NK-92 treated with Interleukin-12 subunit alpha and Interleukin-12 subunit beta, amount 100 ng/mL, for 24 hours (cell line): Measurements from ENCODE around the gene FNDC8.
"Not testable (repeated sequence)": the region's sequence is repeated elsewhere in the genome, so short reads cannot be mapped to it uniquely, and the experiment has no call there.

ENCODE experiments used
- DNase-seq: peaks from one replicate; lab custom pipeline; 2025; lab: John Stamatoyannopoulos, UW

Gene FNDC8

DNA sequence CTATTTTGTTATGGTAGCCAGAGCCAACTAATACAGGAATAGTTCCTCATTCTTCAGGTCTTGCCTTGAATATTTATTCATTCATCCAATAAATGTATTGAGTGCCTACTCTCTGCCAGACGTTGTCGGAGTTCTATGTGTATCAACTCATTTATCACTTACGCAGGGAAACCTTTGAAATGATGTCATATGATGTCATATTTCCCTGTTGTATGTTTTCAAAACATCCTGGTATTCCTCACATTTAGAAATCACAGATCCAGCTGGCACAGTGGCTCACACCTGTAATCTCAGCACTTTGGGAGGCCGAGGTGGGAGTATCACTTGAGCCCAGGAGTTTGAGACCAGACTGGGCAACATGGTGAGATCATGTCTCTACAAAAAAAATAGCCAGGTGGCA, 23.4 kb downstream of the FNDC8 start:
- DNase-seq = no peak

DNA sequence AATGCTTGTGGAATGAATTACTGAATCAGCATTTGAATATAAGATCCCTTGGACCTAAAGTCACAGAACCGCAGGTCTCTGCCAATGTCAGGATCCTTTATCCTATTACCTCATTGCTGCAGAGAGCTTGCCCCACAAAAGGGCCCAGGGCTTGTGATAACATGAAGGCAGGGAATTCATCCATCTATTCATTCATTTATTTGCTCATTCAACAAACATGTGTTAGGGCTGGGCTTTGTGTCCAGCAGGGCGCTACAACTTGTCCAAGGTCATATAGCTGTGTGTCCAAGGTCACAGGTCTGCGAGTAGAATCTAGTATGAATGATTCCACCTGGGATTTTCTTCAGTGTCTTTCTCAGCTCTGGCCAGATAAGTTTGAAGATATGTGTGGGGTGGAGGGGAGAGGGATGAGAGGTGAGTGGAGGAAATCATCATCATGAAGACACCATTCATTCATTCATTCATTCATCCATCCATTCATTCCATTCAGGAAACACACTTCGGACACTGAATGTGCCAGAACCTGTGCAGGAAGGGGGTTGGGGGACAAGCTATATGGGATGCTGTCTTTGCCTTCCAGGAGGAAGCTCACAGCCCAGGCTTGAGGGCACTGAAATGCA, 24.9 kb downstream of the FNDC8 start:
- no peak for DNase-seq

DNA sequence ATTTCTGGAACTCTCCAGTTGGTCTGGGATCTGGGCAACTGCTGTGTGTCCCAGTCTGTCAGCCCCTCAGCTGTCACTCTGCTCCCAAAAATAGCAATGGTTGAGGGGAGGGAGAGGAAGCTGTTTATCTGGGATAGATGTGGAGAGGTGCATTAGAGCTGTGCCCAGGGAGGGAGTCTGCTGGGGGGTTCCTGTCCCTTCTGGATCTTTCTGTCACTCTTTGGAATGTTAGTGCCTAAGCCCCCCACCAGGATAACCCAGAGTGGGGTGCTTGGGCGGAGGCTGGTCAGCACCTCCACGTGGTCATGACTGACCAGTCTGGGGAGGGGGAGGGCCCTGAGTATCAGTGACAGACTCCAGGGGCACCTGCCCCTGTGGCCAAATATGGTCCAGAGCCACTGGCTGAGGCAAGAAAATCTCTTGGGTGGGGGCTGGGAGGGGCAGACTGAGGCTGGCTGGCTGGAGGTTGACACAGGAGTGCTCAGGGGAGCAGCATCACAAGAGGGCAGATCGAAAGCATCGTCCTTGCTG, 26.0 kb downstream of the FNDC8 start, which contains the start of gene UNC45B:
TSS of gene UNC45B (plus strand) at position 443 of the 531 bp plus-strand sequence. CDS start 447 bp downstream, outside the sequence.
- no peak for DNase-seq

DNA sequence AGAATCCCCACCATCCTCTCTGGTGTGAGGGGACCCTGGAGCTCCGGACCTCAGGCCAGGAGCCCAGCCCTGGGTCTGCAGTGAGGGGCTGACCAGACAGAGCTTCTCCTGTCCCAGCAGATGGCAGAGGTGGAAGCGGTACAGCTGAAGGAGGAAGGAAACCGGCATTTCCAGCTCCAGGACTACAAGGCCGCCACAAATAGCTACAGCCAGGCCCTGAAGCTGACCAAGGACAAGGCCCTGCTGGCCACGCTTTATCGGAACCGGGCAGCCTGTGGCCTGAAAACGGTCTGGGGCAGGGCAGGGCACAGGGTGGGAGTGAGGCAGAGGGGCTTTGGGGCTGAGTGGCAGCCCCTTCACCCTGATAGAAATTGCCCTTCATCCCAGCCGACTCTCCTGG, 26.7 kb downstream of the FNDC8 start:
- DNase-seq = no peak

DNA sequence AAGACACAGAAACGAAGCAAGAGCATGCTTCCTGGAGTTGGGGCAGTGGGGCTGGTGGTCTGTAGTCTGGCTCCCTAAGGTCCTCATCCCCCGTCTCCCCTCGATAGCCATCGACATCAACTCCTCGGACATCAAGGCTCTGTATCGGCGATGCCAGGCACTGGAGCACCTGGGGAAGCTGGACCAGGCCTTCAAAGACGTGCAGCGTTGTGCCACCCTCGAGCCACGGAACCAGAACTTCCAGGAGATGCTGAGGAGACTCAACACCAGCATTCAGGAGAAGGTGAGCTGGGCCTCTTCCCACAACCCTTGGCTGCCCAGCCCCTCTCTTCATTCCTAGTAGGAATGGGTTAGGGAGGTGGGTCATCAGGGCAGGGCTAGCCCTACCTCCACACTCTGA, 28.5 kb downstream of the FNDC8 start:
- no peak for DNase-seq

DNA sequence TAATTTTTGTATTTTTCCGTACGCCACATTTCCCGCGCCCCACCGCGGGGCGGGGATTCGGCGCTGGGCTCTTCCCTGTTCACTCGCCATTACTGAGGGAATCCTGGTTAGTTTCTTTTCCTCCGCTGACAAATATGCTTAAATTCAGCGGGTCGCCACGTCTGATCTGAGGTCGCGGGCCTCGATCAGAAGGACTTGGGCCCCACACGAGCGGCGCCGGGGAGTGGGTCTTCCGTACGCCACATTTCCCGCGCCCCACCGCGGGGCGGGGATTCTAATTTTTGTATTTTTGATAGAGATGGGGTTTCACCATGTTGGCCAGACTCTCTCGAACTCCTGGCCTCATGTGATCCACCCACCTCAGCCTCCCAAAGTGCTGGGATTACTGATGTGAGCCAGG, 29.7 kb downstream of the FNDC8 start:
- not testable (repeated sequence) for DNase-seq

DNA sequence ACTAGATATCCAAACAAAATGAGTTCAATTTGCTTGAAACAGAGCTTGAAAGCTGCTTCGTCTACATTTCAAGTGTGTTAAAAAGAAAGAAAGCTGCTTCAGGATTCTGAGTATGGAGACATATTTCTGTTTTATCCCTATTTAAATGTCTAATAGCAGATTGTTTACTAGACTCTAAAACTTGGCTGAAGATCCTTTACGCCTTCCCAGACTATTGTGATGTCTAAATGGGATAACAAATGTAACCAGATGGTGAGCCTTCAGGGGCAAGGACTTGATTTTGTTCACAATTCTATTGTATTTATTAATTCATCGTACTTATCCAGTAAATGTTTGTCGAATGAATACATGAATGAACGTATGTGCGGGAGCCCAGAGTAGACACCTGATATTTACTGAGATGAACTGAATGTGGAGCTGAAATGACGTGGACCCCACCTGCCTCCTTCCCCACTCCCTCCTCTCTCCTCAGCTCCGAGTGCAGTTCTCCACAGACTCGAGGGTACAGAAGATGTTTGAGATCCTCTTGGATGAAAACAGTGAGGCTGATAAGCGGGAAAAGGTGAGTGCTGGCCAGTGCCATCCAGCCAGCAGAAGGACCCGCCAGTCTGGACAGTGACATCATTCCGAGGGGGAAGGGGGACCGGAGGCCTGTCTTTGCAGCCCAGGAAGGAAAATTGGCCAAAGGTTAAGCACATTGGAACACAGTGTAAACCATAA, 31.2 kb downstream of the FNDC8 start:
- no peak for DNase-seq

DNA sequence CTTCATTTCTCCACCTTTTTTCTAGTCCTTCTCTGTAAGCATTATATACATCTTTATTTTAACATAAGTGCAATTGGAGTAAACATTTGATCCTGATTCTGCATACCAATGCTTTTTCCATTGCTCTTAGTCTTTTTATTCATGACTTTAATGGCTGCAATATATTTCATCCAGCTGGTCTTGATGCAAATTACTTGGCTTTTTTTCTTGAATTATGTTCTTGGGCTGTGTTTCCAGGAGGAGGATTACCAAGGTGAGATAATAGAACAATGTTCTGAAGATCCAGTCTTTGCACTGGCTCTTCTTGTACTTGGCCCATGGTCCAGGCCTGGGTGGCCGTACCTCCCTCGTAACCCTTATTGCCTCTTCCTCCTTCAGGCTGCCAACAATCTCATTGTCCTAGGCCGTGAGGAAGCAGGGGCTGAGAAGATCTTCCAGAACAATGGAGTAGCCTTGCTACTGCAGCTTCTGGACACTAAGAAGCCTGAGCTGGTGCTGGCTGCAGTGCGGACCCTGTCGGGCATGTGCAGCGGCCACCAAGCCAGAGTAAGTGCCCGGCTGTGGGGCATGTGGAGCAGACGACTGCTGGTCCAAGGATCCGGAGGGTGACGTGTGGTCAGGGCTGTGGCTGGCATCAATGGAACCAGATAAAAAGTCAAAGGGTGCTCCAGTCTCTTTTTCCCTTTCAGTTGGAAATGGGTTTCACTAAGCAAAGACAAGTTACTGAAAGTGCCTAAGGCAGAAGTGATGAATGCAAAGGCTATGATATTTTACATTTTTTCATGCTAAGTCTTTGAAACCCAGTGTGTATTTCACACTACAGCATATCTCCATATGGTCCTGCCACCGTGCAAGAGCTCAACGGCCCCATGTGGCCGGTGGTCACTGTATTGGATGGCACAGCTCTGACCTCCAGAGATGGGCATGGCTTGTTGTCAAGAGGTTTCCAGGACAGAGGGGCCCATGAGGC, 33.1 kb downstream of the FNDC8 start:
- no peak for DNase-seq

DNA sequence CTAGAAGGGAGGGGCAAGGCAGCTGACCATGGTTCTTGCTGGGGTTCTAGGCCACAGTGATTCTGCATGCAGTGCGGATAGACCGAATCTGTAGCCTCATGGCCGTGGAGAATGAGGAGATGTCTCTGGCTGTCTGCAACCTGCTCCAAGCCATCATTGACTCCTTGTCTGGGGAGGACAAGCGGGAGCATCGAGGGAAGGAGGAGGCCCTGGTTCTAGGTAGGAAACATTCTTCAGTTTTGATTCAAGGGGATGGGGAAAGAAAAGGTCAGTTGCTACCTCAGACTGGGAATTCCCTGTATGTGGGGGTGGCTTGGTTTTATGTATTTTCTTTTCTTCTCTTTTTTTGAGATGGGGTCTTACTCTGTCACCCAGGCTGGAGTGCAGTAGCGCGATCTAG, 33.8 kb downstream of the FNDC8 start:
- no peak for DNase-seq

DNA sequence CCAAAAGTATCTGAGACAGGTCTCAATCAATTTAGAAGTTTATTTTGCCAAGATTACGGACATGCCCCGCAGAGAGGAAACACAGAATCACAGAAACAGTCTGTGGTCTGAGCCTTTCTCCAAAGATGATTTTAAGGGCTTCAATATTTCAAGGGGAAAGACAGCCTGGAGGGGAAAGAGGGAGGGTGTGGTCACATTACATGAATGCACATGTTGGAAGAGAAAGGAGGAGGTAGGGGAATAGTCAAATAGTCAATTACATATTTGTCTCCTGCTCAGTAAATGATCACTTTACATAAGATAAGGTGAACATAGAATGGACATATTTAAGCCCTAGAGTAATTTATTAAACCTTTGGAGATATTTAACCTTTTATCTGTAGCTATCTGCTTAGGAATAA, 38.5 kb downstream of the FNDC8 start:
- no peak for DNase-seq

DNA sequence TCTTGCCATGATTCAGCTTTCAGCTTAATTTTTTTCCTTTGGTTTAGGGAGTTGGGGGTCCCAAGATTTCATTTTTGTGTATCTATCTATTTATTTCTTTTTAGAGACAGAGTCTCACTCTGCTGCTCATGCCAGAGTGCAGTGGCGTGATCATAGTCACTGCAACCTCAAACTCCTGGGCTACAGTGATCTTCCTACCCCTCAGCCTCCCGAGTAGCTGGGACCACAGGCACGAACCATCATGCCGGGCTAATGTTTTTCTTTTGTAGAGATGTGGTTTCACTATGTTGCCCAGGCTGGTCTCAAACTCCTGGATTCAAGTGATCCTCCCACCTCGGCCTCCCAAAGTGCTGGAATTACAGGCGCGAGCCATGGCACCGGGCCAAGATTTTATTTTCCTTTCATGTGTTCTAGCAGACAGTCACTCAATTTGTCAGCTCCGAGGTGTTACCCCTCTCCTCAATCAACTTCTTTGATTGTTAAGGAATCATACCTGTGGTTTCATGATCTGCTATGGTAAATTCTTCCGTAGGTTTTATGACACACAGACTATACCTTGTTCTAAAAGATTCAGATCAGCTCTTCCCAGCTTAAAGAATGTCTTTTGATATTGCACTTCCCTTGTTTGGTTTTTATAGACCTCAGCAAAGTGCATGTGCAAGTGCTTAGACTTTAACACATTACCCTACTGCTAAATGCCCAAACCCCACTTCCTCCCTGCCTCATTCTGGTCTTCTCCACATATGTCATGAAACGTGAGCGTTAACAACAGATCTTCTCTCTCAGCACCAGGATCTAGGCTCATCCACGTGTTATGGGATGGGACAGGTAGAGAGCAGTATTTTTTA, 39.2 kb downstream of the FNDC8 start:
- DNase-seq = peak; percentile 45

DNA sequence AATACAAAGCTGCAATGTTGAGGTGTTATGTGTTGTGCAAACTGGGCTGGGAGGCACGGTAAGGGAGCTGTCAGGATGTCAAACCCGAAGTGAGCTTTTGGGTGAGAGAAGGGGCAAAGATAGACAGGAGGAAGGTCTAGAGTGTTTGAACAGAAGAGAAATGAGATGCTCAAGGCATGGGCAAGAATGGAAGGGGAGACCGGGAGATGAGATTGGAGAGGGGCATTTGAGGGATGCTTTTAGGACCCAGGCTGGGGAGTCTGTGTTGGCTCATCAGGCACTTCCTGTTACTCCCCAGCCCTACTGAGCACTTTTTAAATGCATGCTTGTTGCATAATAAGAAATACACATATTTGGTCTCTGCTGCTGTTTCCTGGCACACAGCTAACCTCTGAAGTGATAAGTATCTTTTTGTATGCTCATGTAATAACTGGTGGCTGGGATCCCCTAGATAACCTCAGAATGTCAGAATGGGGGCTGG, 39.9 kb downstream of the FNDC8 start:
- DNase-seq = peak; percentile 59

DNA sequence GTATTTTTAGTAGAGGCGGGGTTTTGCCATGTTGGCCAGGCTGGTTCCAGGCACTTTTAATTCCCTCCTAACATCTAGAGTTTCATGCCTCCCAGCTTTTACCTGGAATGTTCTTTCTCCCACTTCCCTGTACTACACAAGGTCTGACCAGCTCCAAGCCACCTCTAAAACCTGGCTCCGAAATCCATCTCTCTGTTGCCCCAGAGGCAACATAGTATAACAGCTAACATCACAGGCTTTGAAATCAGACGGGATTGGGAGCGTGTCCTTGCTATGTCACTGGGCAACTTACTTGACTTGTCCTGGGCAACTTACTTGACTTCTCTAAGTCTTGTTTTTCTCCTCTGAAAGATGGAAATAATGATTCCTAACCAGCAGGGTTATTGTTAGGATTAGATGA, 41.3 kb downstream of the FNDC8 start:
- no peak for DNase-seq

DNA sequence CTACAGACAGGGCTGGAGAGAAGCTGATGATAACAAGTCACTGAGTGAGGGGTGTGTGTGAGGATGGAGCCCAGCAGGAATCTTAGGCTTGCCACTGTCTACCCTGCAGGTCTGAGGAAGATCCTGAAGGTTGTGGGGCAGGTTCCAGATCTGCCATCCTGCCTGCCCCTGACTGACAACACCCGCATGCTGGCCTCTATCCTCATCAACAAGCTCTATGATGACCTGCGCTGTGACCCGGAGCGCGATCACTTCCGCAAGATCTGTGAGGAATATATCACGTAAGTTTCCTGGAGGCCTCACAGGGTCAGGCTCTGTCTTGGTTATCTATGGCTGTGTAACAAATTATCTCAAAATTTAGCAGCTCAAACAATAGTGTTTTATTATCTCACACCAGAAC, 42.5 kb downstream of the FNDC8 start:
- DNase-seq = no peak

DNA sequence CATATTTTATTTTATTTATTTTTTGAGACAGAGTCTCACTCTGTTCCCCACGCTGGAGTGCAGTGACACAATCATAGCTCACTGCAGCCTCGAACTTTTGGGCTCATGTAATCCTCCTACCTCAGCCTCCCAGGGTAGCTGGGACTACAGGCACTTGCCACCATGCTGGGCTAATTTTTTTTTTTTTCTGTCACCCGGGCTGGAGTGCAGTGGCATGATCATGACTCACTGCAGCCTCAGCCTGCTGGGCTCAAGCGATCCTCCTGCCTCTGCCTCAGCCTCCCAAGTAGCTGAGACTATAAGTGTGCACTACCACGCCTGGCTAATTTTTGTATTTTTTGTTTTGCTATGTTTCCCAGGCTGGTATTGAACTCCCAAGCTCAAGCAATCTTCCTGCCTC, 43.3 kb downstream of the FNDC8 start:
- no peak for DNase-seq

DNA sequence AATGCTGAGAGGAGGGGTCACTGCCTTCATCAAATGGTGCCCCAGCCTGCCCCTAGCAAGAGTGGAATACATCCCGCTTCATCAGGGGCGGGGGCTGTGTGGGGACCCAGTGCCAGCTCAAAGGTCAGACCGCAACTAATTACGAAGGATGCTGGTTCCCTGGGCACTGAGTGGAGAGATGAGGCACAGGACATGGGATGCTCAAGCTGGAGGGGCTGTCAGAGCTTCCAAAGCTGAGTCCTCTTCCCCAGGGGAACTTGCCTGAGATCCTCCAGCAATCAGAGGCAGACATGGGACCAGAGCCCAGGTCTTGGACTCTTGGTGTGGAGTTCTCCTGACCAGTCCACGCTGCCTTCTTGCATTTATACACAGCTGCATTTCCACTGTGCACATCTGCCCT, 45.1 kb downstream of the FNDC8 start:
- no peak for DNase-seq

DNA sequence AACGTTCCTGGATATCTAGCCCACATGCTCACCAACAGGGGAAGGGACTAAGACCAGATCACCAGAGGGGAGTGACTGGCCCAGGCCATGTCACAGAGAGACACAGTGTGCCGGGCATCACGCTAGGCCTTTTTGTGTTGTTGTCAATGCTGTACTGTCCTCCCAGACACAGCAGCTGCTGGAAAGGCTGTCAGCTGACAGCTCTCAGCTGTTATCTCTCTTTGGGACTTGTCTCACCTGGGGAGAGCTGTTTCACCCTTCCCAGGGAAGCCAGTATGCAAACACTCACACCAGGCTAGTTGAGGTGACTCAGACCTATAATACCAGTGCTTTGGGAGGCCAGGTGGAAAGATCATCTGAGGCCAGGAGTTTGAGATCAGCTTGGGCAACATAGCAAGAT, 45.6 kb downstream of the FNDC8 start:
- no peak for DNase-seq

DNA sequence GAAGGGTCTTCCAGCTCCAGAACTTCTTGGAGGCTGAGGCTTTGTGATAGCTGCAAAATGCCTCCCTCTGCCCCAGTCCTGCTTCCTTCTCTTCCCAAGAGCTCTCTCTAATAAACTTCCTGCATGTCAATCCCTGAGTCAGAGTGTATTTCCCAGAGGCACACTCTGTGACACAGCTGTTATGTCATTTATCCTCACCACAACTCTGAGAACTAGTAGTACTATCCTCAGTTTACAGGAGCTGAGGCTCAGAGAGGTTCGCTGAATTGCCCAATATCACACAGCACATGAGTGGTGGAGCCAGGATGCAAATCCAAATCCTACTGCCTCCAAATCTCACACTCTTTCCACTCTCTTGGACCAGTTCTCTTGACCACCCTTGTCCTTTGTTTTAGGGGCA, 46.3 kb downstream of the FNDC8 start:
- DNase-seq = no peak

DNA sequence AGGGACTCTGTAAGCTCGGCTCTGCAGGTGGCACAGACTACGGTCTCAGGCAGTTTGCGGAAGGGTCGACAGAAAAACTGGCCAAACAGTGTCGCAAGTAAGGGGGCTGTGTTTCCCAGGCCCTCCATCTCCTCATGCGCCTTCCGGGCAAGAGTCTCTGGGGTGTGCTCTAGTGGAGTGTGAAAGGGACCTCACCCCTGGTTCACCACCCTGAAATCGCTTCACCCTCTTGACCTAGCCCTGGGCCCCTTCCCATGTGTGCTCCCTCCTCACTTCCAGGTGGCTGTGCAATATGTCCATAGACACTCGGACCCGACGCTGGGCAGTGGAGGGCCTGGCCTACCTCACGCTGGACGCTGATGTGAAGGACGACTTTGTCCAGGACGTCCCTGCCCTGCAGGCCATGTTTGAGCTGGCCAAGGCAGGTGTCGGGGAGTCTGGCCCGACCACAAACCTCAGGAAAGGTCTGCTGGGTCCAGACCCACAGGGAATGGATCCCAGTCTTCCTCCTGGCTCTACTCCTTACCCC, 48.5 kb downstream of the FNDC8 start:
- DNase-seq = no peak

DNA sequence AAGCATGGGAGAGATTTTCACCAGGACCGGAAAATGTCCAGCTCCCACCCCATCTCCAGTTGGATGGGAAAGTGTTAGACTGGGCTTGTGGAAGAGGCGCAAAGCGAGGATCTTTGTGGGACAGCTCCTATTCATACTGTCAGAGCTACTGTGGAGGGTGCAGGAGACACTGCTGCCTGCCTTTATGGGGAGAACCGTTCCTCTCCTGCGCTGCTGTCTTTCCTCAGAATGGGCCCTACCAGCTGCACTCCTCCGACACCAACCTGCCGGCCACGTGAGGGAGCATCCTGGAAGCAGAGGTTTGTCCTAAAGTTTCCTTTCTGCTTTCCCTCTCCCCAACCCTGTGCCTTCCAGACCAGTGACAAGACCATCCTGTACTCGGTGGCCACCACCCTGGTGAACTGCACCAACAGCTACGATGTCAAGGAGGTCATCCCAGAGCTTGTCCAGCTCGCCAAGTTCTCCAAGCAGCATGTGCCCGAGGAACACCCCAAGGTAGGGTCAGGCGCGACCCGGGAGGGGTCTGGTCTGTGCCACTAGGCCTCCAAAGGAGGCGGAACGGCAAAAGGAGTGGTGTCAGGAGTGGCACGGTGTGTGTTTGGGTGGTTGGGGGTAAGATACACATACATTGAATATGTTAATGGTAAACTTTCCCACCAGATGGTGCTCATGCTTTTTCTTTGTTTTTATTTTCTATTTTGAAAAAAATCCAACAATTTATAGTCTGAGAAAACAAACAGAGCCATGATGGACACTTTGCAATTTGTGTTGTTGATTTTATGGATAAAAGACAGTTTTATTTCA, 49.8 kb downstream of the FNDC8 start:
- DNase-seq = peak; percentile 15
